Psoas muscle (tissue), 8 donors: Measurements from ENCODE around the gene LCOR. TPM values are rescaled to one million over a fixed set of nuclear protein-coding genes. Genes with fewer than 3 reads are reported as not detected.

Experiments
- ATAC-seq, 4 donors: fragments of 200-7000 bp; cut with Tn5 transposase; one replicate each; pipeline ENCODE4 v1.9.1; 2020; ENCODE audit warnings: moderate library complexity in 3 of 4, mild to moderate bottlenecking in 2 of 4
- DNase-seq, 2 donors: peaks; one replicate each; pipeline ENCODE4 v3.0.0-alpha.2; 2020
- H3K27ac ChIP-seq: fragments of 200-600 bp; one replicate; pipeline ENCODE4 v1.8.0; 2022
- H3K27me3 ChIP-seq, 3 donors: fragments of 200-600 bp in 1 of 3; one replicate each; pipeline versions ENCODE4 v1.6.1 to v1.8.0; 2013 to 2022; ENCODE audit warnings: low read length in 2 of 3, mild to moderate bottlenecking in 2 of 3, moderate library complexity in 1 of 3; ENCODE audit not compliant: insufficient read depth in 3 of 3
- H3K36me3 ChIP-seq, 2 donors: fragments of 200-600 bp in 1 of 2; one replicate each; pipeline versions ENCODE4 v1.6.1 to v1.8.0; 2013 to 2022; ENCODE audit warnings: low read depth in 1 of 2, mild to moderate bottlenecking in 1 of 2, moderate library complexity in 1 of 2; ENCODE audit not compliant: insufficient read depth in 1 of 2
- H3K4me1 ChIP-seq: fragments of 200-600 bp; one replicate; pipeline ENCODE4 v1.8.0; 2022
- H3K4me3 ChIP-seq: fragments of 200-600 bp; one replicate; pipeline ENCODE4 v1.8.0; 2022; ENCODE audit warnings: mild to moderate bottlenecking
- H3K9me3 ChIP-seq: fragments of 200-600 bp; one replicate; pipeline ENCODE4 v1.8.0; 2022
- WGBS, 3 donors: extraction: QIAGEN DNeasy Blood & Tissue Kit; methylation state at CpG; one replicate each; pipeline versions ENCODE4 v1.1.6 to v1.1.7; 2013; 5-methylcytosine and 5-hydroxymethylcytosine counted together
- intact Hi-C, 2 donors: fragments of 100-400 bp; cut with DNase I; formaldehyde crosslinking; loops; one replicate each; pipeline versions ENCODE4 v1.11.0 to v1.14.2; 2022
- polyA plus RNA-seq, 3 donors: library from polyadenylated mRNA; stranded (reverse); fragments of 200-250 nt; gene quantifications; one replicate each; pipeline ENCODE4 v1.2.3, GENCODE V29; 2013
- total RNA-seq, 4 donors: library from RNA; stranded (reverse); fragmentation: NEBNext Ultra II Directional in 2 of 4; extraction: Animal tissue kit (Norgen Biotek cat#: 25700) in 2 of 4; gene quantifications; one replicate each; pipeline versions ENCODE4 v1.2.1 to v1.2.4, GENCODE V29; 2021 to 2023
- TF ChIP-seq, protein P1 (sequence below): fragments of 200-600 bp; IDR thresholded peaks from one replicate; pipeline ENCODE4 v1.8.0; 2022; ENCODE audit warnings: antibody characterized with exemption
- donor health status: healthy with polysubstance abuse.
- donor health status: DM: no; HTN: no; CAD: no; lungs with moderate emphysema.
- donor health status: Bipolar disorder and iron deficiency.
- donor health status: healthy.
- donor health status: DM: yes; HTN: yes; CAD: no.
- donor health status: DM: no; HTN: no; CAD: no.
- donor health status: DM: no; HTN: no; CAD: no.
- donor health status: DM: yes; HTN: yes; CAD: no.

Gene LCOR
- total and polyA plus RNA-seq, 7 donors, result 1.7 to 30.4 (median 13.6) TPM

DNA sequence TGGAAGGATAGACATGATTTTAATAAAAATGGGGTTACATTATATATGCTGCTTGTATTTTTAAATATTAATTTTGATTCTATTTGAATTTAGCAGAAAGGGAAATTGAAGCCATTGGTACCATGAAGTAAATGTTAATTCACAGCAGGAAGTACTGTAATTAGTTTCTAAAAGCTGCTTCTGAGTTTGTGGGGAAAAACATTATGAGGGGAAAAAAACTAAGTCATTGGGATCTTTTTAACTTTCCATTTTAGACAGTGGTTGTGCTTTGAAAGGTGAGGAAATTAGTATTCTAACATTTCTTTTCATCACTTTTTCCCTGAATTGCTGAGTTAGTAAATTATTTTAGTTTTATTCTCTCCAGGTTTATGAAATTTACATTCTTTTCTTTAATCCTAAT, 41.0 kb downstream of the LCOR start:
- ATAC-seq, result no peak
- Histone ChIP-seq H3K27me3 (no peaks in the 10 kb centered on the region), H3K36me3 (no peaks in the 10 kb centered on the region), H3K9me3 (no peaks in the 10 kb centered on the region), H3K27ac (no peak overlapping the region), H3K4me3 (no peak overlapping the region), H3K4me1 (peaks cover 36% of the 10 kb centered on the region)
- DNase-seq, result no peak
- TF ChIP-seq, protein P1, sequence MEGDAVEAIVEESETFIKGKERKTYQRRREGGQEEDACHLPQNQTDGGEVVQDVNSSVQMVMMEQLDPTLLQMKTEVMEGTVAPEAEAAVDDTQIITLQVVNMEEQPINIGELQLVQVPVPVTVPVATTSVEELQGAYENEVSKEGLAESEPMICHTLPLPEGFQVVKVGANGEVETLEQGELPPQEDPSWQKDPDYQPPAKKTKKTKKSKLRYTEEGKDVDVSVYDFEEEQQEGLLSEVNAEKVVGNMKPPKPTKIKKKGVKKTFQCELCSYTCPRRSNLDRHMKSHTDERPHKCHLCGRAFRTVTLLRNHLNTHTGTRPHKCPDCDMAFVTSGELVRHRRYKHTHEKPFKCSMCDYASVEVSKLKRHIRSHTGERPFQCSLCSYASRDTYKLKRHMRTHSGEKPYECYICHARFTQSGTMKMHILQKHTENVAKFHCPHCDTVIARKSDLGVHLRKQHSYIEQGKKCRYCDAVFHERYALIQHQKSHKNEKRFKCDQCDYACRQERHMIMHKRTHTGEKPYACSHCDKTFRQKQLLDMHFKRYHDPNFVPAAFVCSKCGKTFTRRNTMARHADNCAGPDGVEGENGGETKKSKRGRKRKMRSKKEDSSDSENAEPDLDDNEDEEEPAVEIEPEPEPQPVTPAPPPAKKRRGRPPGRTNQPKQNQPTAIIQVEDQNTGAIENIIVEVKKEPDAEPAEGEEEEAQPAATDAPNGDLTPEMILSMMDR, result no peak
- intact Hi-C loops, result no loop called here

DNA sequence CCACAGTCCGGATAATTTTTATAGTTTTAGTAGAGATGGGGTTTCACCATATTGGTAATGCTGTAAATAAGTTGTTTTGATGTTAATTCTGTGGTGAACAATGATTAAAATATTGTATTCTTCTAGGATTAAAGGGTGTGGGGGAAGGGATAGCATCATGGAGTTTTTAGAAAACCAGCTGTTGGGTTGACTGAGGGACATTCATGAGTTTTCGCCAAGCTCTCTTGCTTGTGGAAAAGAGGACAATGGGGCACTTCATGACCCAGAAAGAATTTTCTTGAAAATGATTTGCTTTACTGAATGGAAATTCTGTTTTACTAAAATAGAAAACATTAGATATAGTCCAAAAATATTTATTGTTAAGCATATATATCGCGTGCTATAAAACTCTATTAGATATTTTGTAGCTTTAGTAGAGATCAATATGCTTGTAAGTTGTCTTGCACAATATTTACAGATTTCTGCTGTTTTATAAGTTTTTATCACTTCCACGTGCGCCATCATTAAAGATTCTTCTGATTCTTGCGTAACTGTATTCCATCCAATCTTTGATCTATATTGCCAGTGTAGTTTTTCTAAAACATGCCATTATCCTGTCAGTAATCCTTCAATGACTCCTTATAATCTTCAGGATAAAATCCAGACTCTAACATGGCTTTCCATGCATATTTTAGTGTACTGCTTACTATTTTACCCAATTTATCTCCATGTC, 41.8 kb downstream of the LCOR start:
- Histone ChIP-seq H3K4me1 (peaks cover 34% of the 10 kb centered on the region), H3K4me3 (no peak overlapping the region), H3K27me3 (no peaks in the 10 kb centered on the region), H3K27ac (no peak overlapping the region), H3K9me3 (no peaks in the 10 kb centered on the region), H3K36me3 (no peaks in the 10 kb centered on the region)
- TF ChIP-seq, protein P1, result no peak
- 64 to 76% (median 70%) methylated on average over 7 of the region's 7 CpGs for WGBS, 3 donors
- no peak for DNase-seq
- ATAC-seq, result no peak
- intact Hi-C loops, result no loop called here

DNA sequence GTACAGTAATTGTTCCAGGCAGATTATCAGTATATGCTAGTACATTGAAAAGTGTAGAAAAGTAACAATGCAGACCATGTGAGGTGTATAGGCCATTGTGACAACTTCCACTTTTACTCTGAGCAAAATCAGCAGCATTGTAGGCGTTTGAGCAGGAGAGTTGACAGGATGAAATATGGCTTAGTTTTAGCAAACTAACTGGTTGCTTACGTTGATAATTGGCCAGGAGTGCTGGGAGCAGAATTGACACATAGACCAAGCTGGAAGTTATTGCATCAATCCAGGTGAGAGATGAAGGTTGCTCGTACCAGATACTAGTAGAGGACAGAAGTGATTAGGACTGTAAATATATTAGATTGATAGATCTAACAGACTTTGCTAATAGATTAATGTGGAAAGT, 46.0 kb downstream of the LCOR start:
- Histone ChIP-seq H3K36me3 (no peaks in the 10 kb centered on the region), H3K4me3 (no peak overlapping the region), H3K4me1 (peaks cover 25% of the 10 kb centered on the region), H3K27ac (no peak overlapping the region), H3K27me3 (no peaks in the 10 kb centered on the region), H3K9me3 (no peaks in the 10 kb centered on the region)
- intact Hi-C loops, result no loop called here
- no peak for ATAC-seq
- no peak for DNase-seq
- WGBS, 3 donors, result 48 to 71% (median 57%) methylated on average over 3 of the region's 3 CpGs
- TF ChIP-seq, protein P1, result no peak

GRCh38 chr10:96880575-96880974, 48.5 kb downstream of the LCOR start:
- WGBS, 3 donors, result 79 to 91% (median 80%) methylated on average over 2 of the region's 2 CpGs

More at GRCh38 chr10:96880575-96880974, 48.5 kb downstream of the LCOR start:
- H3K9me3 ChIP-seq, result no peaks in the 10 kb centered on the region
- peaks cover 29% of the 10 kb centered on the region for H3K4me1 ChIP-seq
- no peak overlapping the region for H3K4me3 ChIP-seq
- no peaks in the 10 kb centered on the region for H3K36me3 ChIP-seq
- intact Hi-C loops, result no loop called here
- no peak overlapping the region for H3K27ac ChIP-seq
- DNase-seq (no peak), ATAC-seq (no peak)
- H3K27me3 ChIP-seq, result no peaks in the 10 kb centered on the region
- TF ChIP-seq, protein P1, result no peak
